ENCODE measurements around the gene TMEM14C.

Gene TMEM14C

DNA sequence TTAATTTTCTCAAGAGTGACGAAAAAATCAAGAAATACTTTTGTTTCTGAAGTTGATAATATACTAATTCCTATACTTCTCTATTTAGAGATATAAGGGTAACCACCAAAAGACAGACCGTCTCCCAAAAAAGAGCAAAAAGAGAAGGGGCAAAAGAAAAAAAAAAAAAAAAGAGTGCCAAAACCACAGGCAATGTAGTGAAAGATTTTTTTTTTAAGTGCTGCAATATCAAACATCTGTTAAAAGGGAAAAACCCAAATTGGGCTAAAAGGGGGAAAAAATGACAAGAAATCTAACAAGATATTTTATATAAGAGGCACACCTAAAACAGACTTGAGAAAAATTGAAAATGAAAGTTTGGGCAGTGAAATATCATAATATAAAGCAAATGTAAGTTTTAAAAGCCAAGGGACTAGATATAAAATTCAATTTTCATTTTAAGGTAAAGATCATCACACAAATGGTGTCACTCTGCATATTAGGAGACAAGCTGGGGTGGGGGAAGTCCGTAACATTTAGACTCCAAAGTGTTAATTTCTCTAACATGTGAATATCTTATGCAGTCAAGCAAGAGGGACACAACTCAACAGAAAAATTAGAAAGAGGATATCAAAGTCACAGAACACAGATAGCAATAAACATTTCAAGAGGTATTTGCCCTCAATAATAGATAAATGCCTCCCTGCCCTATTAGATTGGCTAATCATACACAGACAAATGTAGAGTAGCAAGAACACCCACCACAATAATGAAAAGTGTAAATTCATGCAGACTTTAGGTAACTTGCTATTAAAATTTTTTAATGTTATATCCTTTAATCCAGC, 37.6 kb upstream of the TMEM14C start:
- no peaks in the 10 kb centered on the region for H3K79me2 ChIP-seq (ENCODE audit: insufficient read depth, low read length)
- TF ChIP-seq, protein P1, sequence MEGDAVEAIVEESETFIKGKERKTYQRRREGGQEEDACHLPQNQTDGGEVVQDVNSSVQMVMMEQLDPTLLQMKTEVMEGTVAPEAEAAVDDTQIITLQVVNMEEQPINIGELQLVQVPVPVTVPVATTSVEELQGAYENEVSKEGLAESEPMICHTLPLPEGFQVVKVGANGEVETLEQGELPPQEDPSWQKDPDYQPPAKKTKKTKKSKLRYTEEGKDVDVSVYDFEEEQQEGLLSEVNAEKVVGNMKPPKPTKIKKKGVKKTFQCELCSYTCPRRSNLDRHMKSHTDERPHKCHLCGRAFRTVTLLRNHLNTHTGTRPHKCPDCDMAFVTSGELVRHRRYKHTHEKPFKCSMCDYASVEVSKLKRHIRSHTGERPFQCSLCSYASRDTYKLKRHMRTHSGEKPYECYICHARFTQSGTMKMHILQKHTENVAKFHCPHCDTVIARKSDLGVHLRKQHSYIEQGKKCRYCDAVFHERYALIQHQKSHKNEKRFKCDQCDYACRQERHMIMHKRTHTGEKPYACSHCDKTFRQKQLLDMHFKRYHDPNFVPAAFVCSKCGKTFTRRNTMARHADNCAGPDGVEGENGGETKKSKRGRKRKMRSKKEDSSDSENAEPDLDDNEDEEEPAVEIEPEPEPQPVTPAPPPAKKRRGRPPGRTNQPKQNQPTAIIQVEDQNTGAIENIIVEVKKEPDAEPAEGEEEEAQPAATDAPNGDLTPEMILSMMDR (IDR thresholded peaks at IDR 0.05; ENCODE audit: low read length): no peak
- TF ChIP-seq EZH2 (IDR thresholded peaks at IDR 0.05; ENCODE audit: borderline replicate concordance, low read length): no peak
- no peaks in the 10 kb centered on the region; the same call in 1 of the 2 replicates for H3K36me3 ChIP-seq (ENCODE audit: insufficient read depth, low read length)
- no peaks in the 10 kb centered on the region for H3K4me1 ChIP-seq (ENCODE audit: insufficient read depth, low read length, severe bottlenecking)
- H2AFZ ChIP-seq (ENCODE audit: low read length): no peak overlapping the region
- H3K27ac ChIP-seq (ENCODE audit: low read depth, low read length, poor library complexity, severe bottlenecking): no peak overlapping the region
- no peak overlapping the region for H3K9ac ChIP-seq (ENCODE audit: low read length)
- H3K4me2 ChIP-seq (ENCODE audit: low read length): no peak overlapping the region
- H3K9me3 ChIP-seq (ENCODE audit: low read length): no peaks in the 10 kb centered on the region
- H3K27me3 ChIP-seq (ENCODE audit: insufficient read depth, low read length): no peaks in the 10 kb centered on the region
- H3K4me3 ChIP-seq (ENCODE audit: low read depth, low read length, poor library complexity, severe bottlenecking): no peak overlapping the region
- no peaks in the 10 kb centered on the region for H3K9me2 ChIP-seq (ENCODE audit: low read depth, low read length)
- no peaks in the 10 kb centered on the region for H4K20me1 ChIP-seq (ENCODE audit: insufficient read depth, low read length)
- H3F3A ChIP-seq (ENCODE audit: insufficient read depth, low read length): no peaks in the 10 kb centered on the region

DNA sequence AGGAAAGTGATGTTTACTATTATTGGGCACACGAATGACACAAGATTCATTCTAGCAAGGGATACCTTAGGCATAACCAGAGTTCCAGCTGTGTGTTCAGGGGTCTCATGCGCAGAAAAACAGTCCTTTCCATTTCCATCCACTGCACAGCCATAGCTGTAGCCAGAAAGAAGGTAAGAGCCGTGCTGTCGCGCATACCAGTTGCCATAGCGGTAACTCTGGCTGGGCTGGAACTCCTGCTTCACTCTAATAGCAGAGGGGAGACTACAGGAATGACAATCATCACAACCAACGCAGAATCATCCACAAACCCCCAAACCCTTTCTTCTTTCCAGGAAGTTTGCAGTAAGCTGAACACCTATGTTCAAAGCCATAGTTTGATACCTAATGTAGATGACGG, 36.0 kb upstream of the TMEM14C start:
- no peak overlapping the region for H3K4me2 ChIP-seq (ENCODE audit: low read length)
- H3K79me2 ChIP-seq (ENCODE audit: insufficient read depth, low read length): no peaks in the 10 kb centered on the region
- H2AFZ ChIP-seq (ENCODE audit: low read length): no peak overlapping the region
- no peaks in the 10 kb centered on the region for H3K27me3 ChIP-seq (ENCODE audit: insufficient read depth, low read length)
- H3K4me3 ChIP-seq (ENCODE audit: low read depth, low read length, poor library complexity, severe bottlenecking): no peak overlapping the region
- H3F3A ChIP-seq (ENCODE audit: insufficient read depth, low read length): no peaks in the 10 kb centered on the region
- H3K36me3 ChIP-seq (ENCODE audit: insufficient read depth, low read length): no peaks in the 10 kb centered on the region; the same call in 1 of the 2 replicates
- no peaks in the 10 kb centered on the region for H4K20me1 ChIP-seq (ENCODE audit: insufficient read depth, low read length)
- H3K9ac ChIP-seq (ENCODE audit: low read length): no peak overlapping the region
- no peak overlapping the region for H3K27ac ChIP-seq (ENCODE audit: low read depth, low read length, poor library complexity, severe bottlenecking)
- H3K4me1 ChIP-seq (ENCODE audit: insufficient read depth, low read length, severe bottlenecking): no peaks in the 10 kb centered on the region
- no peaks in the 10 kb centered on the region for H3K9me2 ChIP-seq (ENCODE audit: low read depth, low read length)
- no peaks in the 10 kb centered on the region for H3K9me3 ChIP-seq (ENCODE audit: low read length)
- no peak for TF ChIP-seq EZH2 (IDR thresholded peaks at IDR 0.05; ENCODE audit: borderline replicate concordance, low read length)
- TF ChIP-seq, protein P1 (IDR thresholded peaks at IDR 0.05; ENCODE audit: low read length): no peak

DNA sequence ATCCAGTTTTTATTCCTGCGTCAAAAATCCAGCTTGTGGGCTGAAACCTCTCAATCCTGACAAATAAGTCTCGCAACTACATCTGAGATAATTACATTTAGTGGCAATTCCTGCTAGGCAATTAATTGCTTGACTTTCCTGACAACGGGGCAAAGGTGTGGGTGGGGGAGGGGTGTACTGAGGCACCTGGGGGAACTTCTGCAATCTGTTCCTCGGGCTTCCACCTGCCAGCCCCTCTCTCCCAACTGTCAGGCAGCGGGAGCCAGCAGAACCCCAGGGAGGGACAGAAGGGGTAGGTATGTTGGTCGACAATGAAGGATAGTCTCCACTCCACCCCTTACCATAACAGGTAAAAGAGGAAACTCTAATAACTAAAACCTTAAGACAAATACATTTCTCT, 35.3 kb upstream of the TMEM14C start:
- H3K36me3 ChIP-seq (ENCODE audit: insufficient read depth, low read length): no peaks in the 10 kb centered on the region
- no peaks in the 10 kb centered on the region for H3K9me2 ChIP-seq (ENCODE audit: low read depth, low read length)
- no peaks in the 10 kb centered on the region for H4K20me1 ChIP-seq (ENCODE audit: insufficient read depth, low read length)
- H3K27me3 ChIP-seq (ENCODE audit: insufficient read depth, low read length): no peaks in the 10 kb centered on the region
- no peaks in the 10 kb centered on the region for H3K4me1 ChIP-seq (ENCODE audit: insufficient read depth, low read length, severe bottlenecking)
- H2AFZ ChIP-seq (ENCODE audit: low read length): no peak overlapping the region
- no peak overlapping the region for H3K4me3 ChIP-seq (ENCODE audit: low read depth, low read length, poor library complexity, severe bottlenecking)
- no peak overlapping the region for H3K4me2 ChIP-seq (ENCODE audit: low read length)
- H3K9me3 ChIP-seq (ENCODE audit: low read length): no peaks in the 10 kb centered on the region
- no peak overlapping the region for H3K9ac ChIP-seq (ENCODE audit: low read length)
- no peak overlapping the region for H3K27ac ChIP-seq (ENCODE audit: low read depth, low read length, poor library complexity, severe bottlenecking)
- no peaks in the 10 kb centered on the region for H3F3A ChIP-seq (ENCODE audit: insufficient read depth, low read length)
- H3K79me2 ChIP-seq (ENCODE audit: insufficient read depth, low read length): no peaks in the 10 kb centered on the region
- TF ChIP-seq, protein P1 (IDR thresholded peaks at IDR 0.05; ENCODE audit: low read length): no peak
- TF ChIP-seq EZH2 (IDR thresholded peaks at IDR 0.05; ENCODE audit: borderline replicate concordance, low read length): no peak
